Stimulated activated CD4-positive, alpha-beta T cell treated with anti-CD3 and anti-CD28 coated beads, Interleukin-1b, Interleukin-23, amount 100 ng/mL, for 48 hours (primary cell): Measurements from ENCODE around the gene BAD.

Experiments
- DNase-seq: peaks from one replicate; pipeline ENCODE4 v3.0.0-alpha.2; 2020

BAD gene

GRCh38 chr11:64295760-64296159 lies 11.3 kb upstream of the BAD start:
- no peak for DNase-seq

DNA sequence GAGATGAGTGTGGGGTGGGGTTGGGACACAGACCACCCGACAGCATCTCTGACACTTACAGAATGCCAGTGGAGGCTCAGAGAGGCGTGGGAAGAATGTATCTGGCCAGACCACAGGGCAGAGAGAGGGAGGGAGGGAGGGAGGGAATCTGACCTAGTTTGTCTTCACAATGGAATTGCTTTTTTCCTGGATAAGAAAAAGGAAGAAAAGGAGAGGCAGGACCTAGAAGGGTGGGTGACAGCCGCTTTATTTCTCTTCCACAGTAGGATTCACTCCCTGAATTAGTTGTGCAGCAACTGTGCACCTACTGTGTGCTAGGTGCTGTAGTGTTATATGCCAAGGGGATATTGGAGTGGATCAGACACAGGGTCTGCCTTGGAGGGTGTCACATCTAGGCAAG lies 10.3 kb upstream of the BAD start:
- no peak for DNase-seq

- DNase-seq: no peak
These were observed 8.2 kb upstream of the BAD start for GRCh38 chr11:64292460-64293254.

- no peak for DNase-seq
These were observed 7.4 kb upstream of the BAD start for GRCh38 chr11:64291752-64292459.

- no peak for DNase-seq
These were observed 6.8 kb upstream of the BAD start, which contains the start of gene KCNK4 for GRCh38 chr11:64291262-64291751. Gene KCNK4, plus strand, starts transcription at chr11:64291302. Its CDS starts 1,717 bp downstream, at chr11:64293019.

GRCh38 chr11:64290352-64291261 lies 6.1 kb upstream of the BAD start:
- no peak for DNase-seq

DNA sequence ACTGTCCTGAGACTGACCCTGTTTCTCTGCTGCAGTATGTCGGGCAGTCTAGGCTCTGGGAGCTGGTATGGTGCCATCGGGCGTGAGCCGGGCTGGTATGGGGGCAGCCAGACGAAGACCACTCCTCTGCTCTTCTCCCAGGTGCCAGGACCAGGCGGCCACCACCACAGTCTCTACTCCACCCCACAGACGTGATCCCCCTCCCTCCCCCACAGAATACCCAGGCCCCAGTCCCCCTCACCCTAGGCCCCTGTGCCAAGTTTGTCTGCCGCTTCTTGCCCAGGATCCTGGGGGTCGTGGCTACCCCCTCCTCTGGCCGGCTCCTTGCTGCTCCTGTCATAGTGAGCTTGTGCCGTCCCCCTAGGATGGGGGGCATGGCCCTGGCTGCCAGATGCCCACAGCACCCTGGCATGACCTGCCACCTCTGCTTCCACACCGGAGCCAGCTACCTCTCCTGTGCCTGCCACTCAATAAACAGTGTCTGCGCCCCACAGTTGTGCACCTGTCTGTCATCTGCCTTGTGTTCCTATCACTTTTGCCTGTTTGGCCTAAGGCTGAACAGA lies 4.6 kb upstream of the BAD start:
- no peak for DNase-seq

- DNase-seq: no peak
These were observed 3.9 kb upstream of the BAD start for GRCh38 chr11:64288353-64288750.

DNA sequence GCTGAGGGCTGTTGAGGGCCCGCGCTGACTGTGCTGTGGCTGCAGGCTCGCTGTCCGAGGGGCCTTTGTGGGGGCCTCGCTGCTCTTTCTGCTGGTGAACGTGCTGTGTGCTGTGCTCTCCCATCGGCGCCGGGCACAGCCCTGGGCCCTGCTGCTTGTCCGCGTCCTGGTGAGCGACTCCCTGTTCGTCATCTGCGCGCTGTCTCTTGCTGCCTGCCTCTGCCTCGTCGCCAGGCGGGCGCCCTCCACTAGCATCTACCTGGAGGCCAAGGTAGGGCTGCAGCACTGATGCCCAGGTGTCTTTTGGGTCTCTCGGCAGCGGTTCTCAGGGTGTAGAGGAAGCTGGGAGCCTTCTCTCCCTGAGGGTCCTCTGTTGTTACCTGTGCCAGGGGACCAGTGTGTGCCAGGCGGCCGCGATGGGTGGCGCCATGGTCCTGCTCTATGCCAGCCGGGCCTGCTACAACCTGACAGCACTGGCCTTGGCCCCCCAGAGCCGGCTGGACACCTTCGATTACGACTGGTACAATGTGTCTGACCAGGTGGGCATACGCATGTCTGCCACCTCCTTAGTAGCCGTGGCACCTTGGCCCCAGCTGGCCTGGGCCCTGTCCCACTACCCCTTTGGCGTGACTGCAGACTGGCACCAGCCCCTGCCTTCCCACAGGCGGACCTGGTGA lies 3.3 kb upstream of the BAD start:
- DNase-seq: no peak

DNA sequence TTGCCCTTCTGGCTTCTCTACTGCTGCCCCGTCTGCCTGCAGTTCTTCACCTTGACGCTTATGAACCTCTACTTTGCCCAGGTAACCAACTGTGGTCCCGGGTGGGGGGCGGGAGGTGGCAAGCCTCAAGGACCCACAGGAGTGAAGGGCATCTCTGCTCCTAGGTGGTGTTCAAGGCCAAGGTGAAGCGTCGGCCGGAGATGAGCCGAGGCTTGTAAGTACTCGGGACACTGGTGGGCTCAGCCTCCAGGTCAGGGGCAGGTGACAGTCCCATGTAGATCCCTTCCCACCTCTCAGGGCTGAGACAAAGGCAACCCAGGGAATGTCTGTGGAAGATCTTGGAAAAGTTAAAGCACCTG lies 2.3 kb upstream of the BAD start:
- DNase-seq: no peak

- no peak for DNase-seq
These were observed 1.7 kb upstream of the BAD start for GRCh38 chr11:64285885-64286800.

DNA sequence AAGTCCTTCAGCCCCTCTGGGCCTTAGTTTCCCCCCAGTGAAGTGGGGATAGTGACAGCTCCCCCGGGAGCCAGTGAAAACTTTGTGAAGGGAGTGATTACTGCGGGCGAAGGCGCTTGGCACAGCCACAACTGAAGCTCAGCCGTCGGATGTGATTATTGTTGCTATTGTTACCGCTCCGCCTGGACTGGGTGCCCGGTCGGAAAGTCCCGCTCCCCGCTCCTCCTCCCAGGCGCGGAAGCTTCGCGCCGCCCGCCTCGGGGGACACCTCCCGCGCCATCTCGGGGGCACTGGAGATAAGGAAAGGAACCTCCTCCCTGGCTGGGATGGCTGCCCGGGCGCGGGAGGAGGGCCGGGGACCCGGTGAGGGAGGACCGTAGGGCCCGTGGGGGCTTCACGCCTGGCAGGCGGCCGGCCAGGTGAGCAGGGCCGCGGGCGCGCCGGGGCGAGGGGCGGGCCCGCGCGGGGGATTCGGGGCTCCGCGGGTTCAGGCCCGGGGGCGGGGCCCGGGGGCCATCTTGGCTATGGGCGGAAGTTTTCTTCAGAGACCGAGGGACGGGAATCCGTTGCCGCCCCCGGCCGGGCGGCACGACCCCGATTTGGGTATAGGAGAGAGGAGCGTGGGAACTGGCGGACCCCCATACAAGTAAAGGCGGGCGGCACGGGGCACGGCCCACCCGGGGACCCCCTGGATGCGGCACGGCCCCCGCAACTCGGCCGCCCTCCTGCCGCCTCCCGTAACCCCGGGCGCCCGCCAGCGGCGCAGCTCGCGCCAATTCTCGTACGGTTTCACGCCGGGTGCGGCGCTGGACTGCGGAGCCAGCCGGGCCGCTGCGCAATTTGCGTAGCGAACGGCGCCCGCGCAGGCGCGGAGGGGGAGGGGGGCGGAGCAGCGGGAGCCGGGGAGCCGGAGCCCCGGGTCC lies 758 bp upstream of the BAD start, which contains the start of gene GPR137:
GPR137 (plus strand) TSS at position 887 of the 923 bp plus-strand sequence. CDS start 677 bp downstream, outside the sequence.
- DNase-seq: peak; percentile 84

- DNase-seq: no peak
These were observed 1.4 kb downstream of the BAD start for GRCh38 chr11:64283092-64283491.

GRCh38 chr11:64281957-64282770 lies 2.3 kb downstream of the BAD start:
- DNase-seq: no peak

DNA sequence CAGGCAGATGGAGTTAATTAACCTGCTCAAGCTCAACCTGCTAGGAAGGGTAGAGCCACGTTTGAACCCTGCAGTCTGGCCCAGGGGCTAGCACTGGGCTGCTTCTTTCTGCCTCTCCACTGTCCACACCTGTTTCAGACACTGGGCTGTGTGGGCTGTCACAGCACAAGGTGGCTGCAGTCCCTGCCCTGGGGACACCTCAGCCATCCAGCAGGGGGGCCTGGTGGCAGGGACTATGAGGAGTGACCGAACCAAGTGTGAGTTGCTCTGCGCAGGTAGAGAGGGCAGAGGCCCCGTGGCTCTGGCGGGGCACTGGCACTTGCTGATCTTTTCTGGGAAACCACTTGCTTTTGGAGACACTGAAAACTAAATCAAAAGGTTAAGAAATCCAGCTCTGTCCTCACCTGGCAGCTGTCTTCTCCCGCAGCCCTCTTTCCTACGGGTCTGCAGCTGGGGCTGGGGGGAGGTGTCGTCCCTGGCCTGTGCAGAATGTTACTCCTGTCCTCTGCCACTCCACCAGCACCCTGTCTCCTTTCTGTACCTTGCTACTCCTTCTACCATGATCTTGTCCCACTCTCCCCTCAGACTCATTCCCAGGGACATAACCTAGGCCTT lies 5.8 kb downstream of the BAD start:
- no peak for DNase-seq

DNA sequence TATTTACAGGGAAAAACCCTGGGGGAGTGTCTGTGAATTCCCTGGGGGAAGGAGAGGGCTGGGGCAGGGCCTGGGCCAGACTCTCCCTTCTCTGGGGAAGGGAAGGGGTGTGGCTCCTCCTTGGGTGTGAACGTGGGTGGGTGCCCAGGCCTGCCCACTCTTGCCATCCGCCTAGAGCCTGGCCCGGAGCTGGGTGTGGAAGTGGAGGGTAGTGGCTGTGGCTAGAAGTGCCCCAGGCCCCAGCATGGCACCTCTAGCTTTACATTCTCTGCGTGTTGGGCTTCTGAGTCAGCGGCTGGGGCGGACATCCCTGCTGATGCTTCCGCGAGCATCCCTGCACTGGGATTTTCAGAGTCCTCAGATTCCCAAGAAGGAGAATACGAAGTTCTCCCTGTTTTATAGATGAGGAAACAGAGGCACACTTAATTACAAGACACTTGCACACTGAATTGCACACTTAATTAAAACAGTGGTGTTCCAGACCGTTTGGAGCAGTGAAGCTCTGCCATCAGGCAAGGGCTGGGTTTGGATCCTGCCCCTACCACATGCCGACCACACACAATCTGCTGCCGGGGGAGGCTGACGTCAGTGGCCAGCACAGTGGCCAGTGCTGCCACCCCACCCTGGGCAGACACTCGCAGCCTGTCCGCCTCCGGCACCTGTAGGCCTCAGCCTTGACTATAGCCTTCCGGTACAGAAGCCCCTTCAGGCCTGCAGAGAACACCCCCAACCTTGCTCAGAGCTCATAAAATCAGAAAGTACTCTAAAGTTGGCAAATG lies 7.6 kb downstream of the BAD start:
- no peak for DNase-seq

- no peak for DNase-seq
These were observed 8.6 kb downstream of the BAD start for GRCh38 chr11:64275841-64276240.
